Gastrocnemius medialis (tissue), 4 donors: Measurements from ENCODE around the gene KRT14. TPM values are rescaled to one million over a fixed set of nuclear protein-coding genes. Genes with fewer than 3 reads are reported as not detected.

Experiments used
- ATAC-seq, 2 donors: fragments of 150-250 bp; one replicate each; pipeline ENCODE4 v1.9.1; 2016
- DNase-seq, 2 donors: peaks; one replicate each; pipeline ENCODE4 v3.0.0-alpha.2; 2019
- H3K27ac ChIP-seq, 4 donors: fragments of 200-600 bp; sonication (generic); 1 replicate in 1 of 4; 2 replicates in 3 of 4; pipeline ENCODE4 v1.5.1; 2016 to 2018; ENCODE audit warnings: mild to moderate bottlenecking in 2 of 4, moderate library complexity in 1 of 4
- H3K27me3 ChIP-seq, 3 donors: fragments of 200-600 bp; sonication (generic) in 2 of 3; 1 replicate in 1 of 3; 2 replicates in 2 of 3; pipeline versions ENCODE4 v1.5.1 to v1.6.0; 2016 to 2019; ENCODE audit warnings: mild to moderate bottlenecking in 1 of 3, moderate library complexity in 1 of 3
- H3K36me3 ChIP-seq, 2 donors: fragments of 200-600 bp; sonication (generic) in 1 of 2; one replicate each; pipeline ENCODE4 v1.5.1; 2017 to 2018
- H3K4me1 ChIP-seq, 2 donors: fragments of 200-600 bp; sonication (generic) in 1 of 2; one replicate each; pipeline ENCODE4 v1.5.1; 2016 to 2017; ENCODE audit warnings: mild to moderate bottlenecking in 2 of 2
- H3K4me3 ChIP-seq, 4 donors: fragments of 200-600 bp; sonication (generic) in 3 of 4; 1 replicate in 1 of 4; 2 replicates in 3 of 4; pipeline ENCODE4 v1.5.1; 2016 to 2019; ENCODE audit warnings: mild to moderate bottlenecking in 2 of 4
- H3K9me3 ChIP-seq, 3 donors: fragments of 200-600 bp; sonication (generic) in 2 of 3; 1 replicate in 1 of 3; 2 replicates in 2 of 3; pipeline ENCODE4 v1.5.1; 2016 to 2019
- POLR2A ChIP-seq, 2 donors: fragments of 450-650 bp; IDR thresholded peaks; one replicate each; pipeline ENCODE4 v1.6.1; 2017; ENCODE audit warnings: antibody characterized with exemption in 2 of 2, mild to moderate bottlenecking in 2 of 2, moderate library complexity in 2 of 2
- in situ Hi-C, 4 donors: fragments of 200-750 bp; cut with MboI; loops; one replicate each; pipeline versions ENCODE4 v1.15.0 to v1.8.0; 2017; ENCODE audit warnings: low sequenced_read_pairs in 4 of 4
- intact Hi-C: fragments of 100-400 bp; cut with DNase I; formaldehyde crosslinking; loops from one replicate; pipeline ENCODE4 v1.15.1; 2023; ENCODE audit warnings: low total_unique reads
- total RNA-seq, 4 donors: library from RNA; depleted of rRNA; stranded (reverse); fragments of >200 nt; gene quantifications; one replicate each; pipeline versions ENCODE4 v1.1.0 to v1.2.3, GENCODE V29; 2016
- TF ChIP-seq, protein P1 (sequence below), 5 experiments: fragments of 450-650 bp in 3 of 5; fragments of 200-600 bp in 2 of 5; sonication (generic) in 2 of 5; IDR thresholded peaks in 4 of 5; conservative IDR thresholded peaks in 1 of 5; 1 replicate in 4 of 5; 2 replicates in 1 of 5; pipeline ENCODE4 v1.5.1; 2016 to 2019; ENCODE audit warnings: antibody characterized with exemption in 5 of 5, mild to moderate bottlenecking in 3 of 5, moderate library complexity in 3 of 5

Gene KRT14
- not detected for total RNA-seq

DNA sequence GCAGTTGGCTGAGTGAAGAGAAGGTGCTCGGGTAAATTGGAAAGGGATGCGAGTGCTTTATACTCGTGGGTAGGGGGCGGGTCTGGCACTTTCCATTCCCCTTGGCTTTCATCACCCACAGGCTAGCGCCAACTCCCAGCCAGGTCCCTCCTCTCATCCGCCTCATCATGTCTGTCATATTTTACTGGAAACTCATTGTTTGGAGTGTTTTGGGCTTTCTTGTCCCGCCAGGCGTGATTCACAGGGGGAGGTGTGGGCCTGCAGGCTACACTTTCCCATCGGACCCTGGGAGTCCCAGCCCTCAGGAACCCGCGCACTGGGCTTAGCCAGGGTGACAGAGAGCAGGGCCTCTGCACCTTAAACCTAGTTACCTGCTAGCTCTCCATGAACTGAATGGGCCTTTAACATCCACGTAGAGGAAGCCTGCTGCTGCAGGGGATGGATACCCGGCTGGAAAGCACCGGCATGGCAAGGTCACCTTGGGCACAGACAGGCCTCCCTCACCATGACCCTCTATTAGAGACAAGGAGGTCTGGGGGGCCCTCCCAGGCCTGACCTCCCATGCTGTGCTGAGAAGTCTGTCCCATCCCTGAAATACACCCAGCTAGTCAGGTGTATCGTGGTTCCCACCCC lies at the start of gene KRT14:
KRT14 (minus strand) TSS at position 33 of the 633 bp plus-strand sequence. CDS start 61 bp downstream, outside the sequence.
- no peaks in the 10 kb centered on the region for H3K9me3 ChIP-seq
- no peaks in the 10 kb centered on the region for H3K27me3 ChIP-seq
- no peaks in the 10 kb centered on the region for H3K36me3 ChIP-seq
- no peak for ATAC-seq
- H3K27ac ChIP-seq: no peak within 1 kb of the TSS
- intact Hi-C loops (no loop called here), in situ Hi-C loops (no loop called here)
- H3K4me1 ChIP-seq: no peaks in the 10 kb centered on the region
- DNase-seq: no peak
- H3K4me3 ChIP-seq: no peak within 1 kb of the TSS
- TF ChIP-seq, protein P1, sequence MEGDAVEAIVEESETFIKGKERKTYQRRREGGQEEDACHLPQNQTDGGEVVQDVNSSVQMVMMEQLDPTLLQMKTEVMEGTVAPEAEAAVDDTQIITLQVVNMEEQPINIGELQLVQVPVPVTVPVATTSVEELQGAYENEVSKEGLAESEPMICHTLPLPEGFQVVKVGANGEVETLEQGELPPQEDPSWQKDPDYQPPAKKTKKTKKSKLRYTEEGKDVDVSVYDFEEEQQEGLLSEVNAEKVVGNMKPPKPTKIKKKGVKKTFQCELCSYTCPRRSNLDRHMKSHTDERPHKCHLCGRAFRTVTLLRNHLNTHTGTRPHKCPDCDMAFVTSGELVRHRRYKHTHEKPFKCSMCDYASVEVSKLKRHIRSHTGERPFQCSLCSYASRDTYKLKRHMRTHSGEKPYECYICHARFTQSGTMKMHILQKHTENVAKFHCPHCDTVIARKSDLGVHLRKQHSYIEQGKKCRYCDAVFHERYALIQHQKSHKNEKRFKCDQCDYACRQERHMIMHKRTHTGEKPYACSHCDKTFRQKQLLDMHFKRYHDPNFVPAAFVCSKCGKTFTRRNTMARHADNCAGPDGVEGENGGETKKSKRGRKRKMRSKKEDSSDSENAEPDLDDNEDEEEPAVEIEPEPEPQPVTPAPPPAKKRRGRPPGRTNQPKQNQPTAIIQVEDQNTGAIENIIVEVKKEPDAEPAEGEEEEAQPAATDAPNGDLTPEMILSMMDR (IDR thresholded peaks at IDR 0.05 in 4 of 5, conservative IDR thresholded peaks at IDR 0.05 in 1 of 5): no peak
- TF ChIP-seq POLR2A (IDR thresholded peaks at IDR 0.05): no peak

DNA sequence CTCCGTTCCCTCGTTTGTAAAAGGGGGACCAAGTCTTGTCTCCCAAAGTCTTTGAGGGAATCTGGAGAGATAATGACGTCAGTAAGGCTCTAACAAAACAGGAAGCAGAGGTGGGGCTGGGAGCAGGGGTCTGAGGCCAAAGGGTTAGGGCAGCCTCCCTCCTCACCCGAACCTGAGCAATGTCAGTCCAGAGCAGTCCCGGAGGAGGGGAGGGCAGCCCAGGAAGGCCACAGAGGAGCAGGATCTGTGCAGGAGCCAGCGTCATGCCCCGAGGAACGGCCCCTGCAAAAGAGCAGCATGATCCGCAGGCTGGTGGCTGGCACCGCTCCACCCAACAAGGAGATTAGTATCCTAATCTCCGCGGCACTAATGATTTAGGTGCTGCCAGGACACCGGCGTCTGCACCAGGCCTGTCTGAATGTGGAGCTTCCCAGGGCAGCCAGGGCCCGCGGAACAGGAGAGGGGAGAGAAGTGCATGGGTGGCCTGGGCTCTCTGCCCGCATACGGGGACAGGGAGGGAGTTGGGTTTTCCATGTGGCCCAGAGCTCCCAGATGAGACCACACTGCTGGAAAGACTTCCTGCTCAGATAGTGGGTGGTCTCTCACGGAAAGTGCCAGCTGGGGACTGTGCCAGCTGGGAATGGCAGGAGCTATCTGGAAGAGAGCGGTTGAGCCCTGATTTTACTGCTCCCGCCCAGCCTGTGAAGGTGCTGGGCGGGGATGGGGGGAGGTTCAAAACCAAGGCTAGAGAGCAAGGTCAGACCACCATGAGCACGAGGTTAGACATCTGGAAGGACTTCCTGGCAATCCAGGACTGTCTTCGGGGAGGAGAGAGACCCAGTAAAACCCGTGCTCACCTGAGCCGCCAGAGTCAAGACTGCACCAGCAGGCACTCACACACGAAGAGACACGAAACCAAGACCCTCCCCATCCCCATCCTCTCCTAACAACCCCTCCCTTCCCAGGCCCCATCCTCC lies 48.7 kb upstream of the KRT14 start:
- DNase-seq (no peak), ATAC-seq (no peak)
- no peak overlapping the region for H3K4me3 ChIP-seq
- in situ Hi-C loops: no loop called here
- no peaks in the 10 kb centered on the region for H3K36me3 ChIP-seq
- no peaks in the 10 kb centered on the region for H3K9me3 ChIP-seq
- TF ChIP-seq, protein P1 (IDR thresholded peaks at IDR 0.05 in 4 of 5, conservative IDR thresholded peaks at IDR 0.05 in 1 of 5): no peak
- TF ChIP-seq POLR2A (IDR thresholded peaks at IDR 0.05): no peak
- no peak overlapping the region for H3K27ac ChIP-seq
- no peaks in the 10 kb centered on the region for H3K27me3 ChIP-seq
- H3K4me1 ChIP-seq: peaks cover 0 to 2% of the 10 kb centered on the region in 2 donors
- intact Hi-C loops: no loop called here

GRCh38 chr17:41634639-41635038 lies 47.9 kb upstream of the KRT14 start:
- Histone ChIP-seq H3K4me1 (peaks cover 0 to 2% of the 10 kb centered on the region in 2 donors), H3K27ac (no peak overlapping the region), H3K36me3 (no peaks in the 10 kb centered on the region), H3K27me3 (no peaks in the 10 kb centered on the region), H3K9me3 (no peaks in the 10 kb centered on the region), H3K4me3 (no peak overlapping the region)
- ATAC-seq (no peak), DNase-seq (no peak)
- intact Hi-C loops: no loop called here
- TF ChIP-seq POLR2A (IDR thresholded peaks at IDR 0.05): no peak
- TF ChIP-seq, protein P1 (IDR thresholded peaks at IDR 0.05 in 4 of 5, conservative IDR thresholded peaks at IDR 0.05 in 1 of 5): no peak
- in situ Hi-C loops: no loop called here

DNA sequence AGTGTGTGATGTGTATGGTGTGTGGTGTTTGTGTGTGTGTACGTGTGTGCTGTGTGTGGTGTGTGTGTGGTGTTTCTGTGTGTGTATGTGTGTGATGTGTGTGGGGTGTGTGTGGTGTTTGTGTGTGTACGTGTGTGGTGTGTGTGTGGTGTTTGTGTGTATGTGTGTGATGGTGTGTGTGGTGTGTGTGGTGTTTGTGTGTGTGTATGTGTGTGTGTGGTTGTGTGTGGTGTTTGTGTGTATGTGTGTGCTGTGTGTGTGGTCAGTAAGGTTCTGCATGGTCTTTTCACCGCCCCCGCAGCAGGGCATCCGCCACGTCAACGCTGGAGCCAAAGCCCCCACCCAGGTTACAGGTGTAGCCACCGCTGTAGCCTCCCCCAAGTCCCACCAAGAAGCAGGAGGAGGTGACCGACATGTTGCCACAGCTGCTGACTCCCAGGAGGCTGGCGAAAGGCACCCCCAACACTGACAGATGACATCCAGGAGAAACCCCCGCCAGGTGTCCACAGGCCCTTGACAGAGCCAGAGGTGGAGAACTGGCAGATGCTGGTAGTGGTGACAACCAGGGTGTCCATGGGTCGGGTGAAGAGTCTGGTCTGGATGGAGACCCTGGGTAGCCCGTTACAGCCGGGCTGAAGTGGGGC lies 47.0 kb upstream of the KRT14 start:
- no peak for DNase-seq
- H3K27me3 ChIP-seq: no peaks in the 10 kb centered on the region
- H3K9me3 ChIP-seq: no peaks in the 10 kb centered on the region
- no peak for ATAC-seq
- TF ChIP-seq POLR2A (IDR thresholded peaks at IDR 0.05): no peak
- TF ChIP-seq, protein P1 (IDR thresholded peaks at IDR 0.05 in 4 of 5, conservative IDR thresholded peaks at IDR 0.05 in 1 of 5): no peak
- in situ Hi-C loops (no loop called here), intact Hi-C loops (no loop called here)
- no peak overlapping the region for H3K27ac ChIP-seq
- H3K36me3 ChIP-seq: no peaks in the 10 kb centered on the region
- no peak overlapping the region for H3K4me3 ChIP-seq
- peaks cover 0 to 2% of the 10 kb centered on the region in 2 donors for H3K4me1 ChIP-seq
